ENCODE data around the gene ENOX1.

Gene ENOX1

GRCh38 chr13:43776501-43777079 lies 10.2 kb downstream of the ENOX1 start:
- H3K4me3 ChIP-seq (ENCODE audit: low read depth, low read length) = no peak overlapping the region
- no peak for DNase-seq (ENCODE audit: low read depth)
- TF ChIP-seq CTCF (IDR thresholded peaks at IDR 0.05; ENCODE audit: insufficient read depth, low read depth, low read length, missing control alignments) = no peak

GRCh38 chr13:43776006-43776405 lies 10.8 kb downstream of the ENOX1 start:
- no peak for DNase-seq (ENCODE audit: low read depth)
- H3K4me3 ChIP-seq (ENCODE audit: low read depth, low read length) = no peak overlapping the region
- TF ChIP-seq CTCF (IDR thresholded peaks at IDR 0.05; ENCODE audit: insufficient read depth, low read depth, low read length, missing control alignments) = no peak

GRCh38 chr13:43773602-43774001 lies 13.2 kb downstream of the ENOX1 start:
- DNase-seq (ENCODE audit: low read depth) = no peak
- no peak for TF ChIP-seq CTCF (IDR thresholded peaks at IDR 0.05; ENCODE audit: insufficient read depth, low read depth, low read length, missing control alignments)
- H3K4me3 ChIP-seq (ENCODE audit: low read depth, low read length) = no peak overlapping the region

- H3K4me3 ChIP-seq (ENCODE audit: low read depth, low read length) = no peak overlapping the region
- TF ChIP-seq CTCF (IDR thresholded peaks at IDR 0.05; ENCODE audit: insufficient read depth, low read depth, low read length, missing control alignments) = no peak
- no peak for DNase-seq (ENCODE audit: low read depth)
These were observed 15.9 kb downstream of the ENOX1 start for GRCh38 chr13:43770871-43771270.

- no peak for DNase-seq (ENCODE audit: low read depth)
- TF ChIP-seq CTCF (IDR thresholded peaks at IDR 0.05; ENCODE audit: insufficient read depth, low read depth, low read length, missing control alignments) = no peak
- H3K4me3 ChIP-seq (ENCODE audit: low read depth, low read length) = no peak overlapping the region
These were observed 17.2 kb downstream of the ENOX1 start for GRCh38 chr13:43769529-43769928.

GRCh38 chr13:43767341-43767931 lies 19.3 kb downstream of the ENOX1 start:
- DNase-seq (ENCODE audit: low read depth) = no peak
- H3K4me3 ChIP-seq (ENCODE audit: low read depth, low read length) = no peak overlapping the region
- TF ChIP-seq CTCF (IDR thresholded peaks at IDR 0.05; ENCODE audit: insufficient read depth, low read depth, low read length, missing control alignments) = no peak

- no peak for DNase-seq (ENCODE audit: low read depth)
- no peak overlapping the region for H3K4me3 ChIP-seq (ENCODE audit: low read depth, low read length)
- TF ChIP-seq CTCF (IDR thresholded peaks at IDR 0.05; ENCODE audit: insufficient read depth, low read depth, low read length, missing control alignments) = no peak
These were observed 20.0 kb downstream of the ENOX1 start for GRCh38 chr13:43766725-43767124.
